Upper lobe of left lung (tissue), 4 donors: ENCODE data around the gene SUPT3H.

Experiments used
- POLR2A ChIP-seq, 4 donors: fragments of 450-650 bp; IDR thresholded peaks; one replicate each; pipeline ENCODE4 v1.5.1; 2016 to 2017; ENCODE audit warnings: antibody characterized with exemption in 4 of 4, mild to moderate bottlenecking in 2 of 4
- TF ChIP-seq, protein P1 (sequence below), 6 experiments: fragments of 450-650 bp in 4 of 6; fragments of 200-600 bp in 2 of 6; sonication (generic) in 2 of 6; IDR thresholded peaks; one replicate each; pipeline ENCODE4 v1.5.1; 2016 to 2019; ENCODE audit warnings: antibody characterized with exemption in 6 of 6

- TF ChIP-seq, protein P1, sequence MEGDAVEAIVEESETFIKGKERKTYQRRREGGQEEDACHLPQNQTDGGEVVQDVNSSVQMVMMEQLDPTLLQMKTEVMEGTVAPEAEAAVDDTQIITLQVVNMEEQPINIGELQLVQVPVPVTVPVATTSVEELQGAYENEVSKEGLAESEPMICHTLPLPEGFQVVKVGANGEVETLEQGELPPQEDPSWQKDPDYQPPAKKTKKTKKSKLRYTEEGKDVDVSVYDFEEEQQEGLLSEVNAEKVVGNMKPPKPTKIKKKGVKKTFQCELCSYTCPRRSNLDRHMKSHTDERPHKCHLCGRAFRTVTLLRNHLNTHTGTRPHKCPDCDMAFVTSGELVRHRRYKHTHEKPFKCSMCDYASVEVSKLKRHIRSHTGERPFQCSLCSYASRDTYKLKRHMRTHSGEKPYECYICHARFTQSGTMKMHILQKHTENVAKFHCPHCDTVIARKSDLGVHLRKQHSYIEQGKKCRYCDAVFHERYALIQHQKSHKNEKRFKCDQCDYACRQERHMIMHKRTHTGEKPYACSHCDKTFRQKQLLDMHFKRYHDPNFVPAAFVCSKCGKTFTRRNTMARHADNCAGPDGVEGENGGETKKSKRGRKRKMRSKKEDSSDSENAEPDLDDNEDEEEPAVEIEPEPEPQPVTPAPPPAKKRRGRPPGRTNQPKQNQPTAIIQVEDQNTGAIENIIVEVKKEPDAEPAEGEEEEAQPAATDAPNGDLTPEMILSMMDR (IDR thresholded peaks at IDR 0.05), result no peak
- TF ChIP-seq POLR2A (IDR thresholded peaks at IDR 0.05), result no peak
These were observed 593.5 kb downstream of the SUPT3H start for GRCh38 chr6:44784195-44784594.
